Adrenal gland (tissue), 12 donors: Measurements from ENCODE around the gene ANKS1B. TPM values are rescaled to one million over a fixed set of nuclear protein-coding genes. Genes with fewer than 3 reads are reported as not detected.

Source experiments
- DNase-seq, 7 donors: peaks; one replicate each; pipeline ENCODE4 v3.0.0-alpha.2; 2019 to 2020
- H3K27ac ChIP-seq, 5 donors: fragments of 200-600 bp; sonication (generic) in 4 of 5; 1 replicate in 3 of 5; 2 replicates in 2 of 5; pipeline versions ENCODE4 v1.5.1 to v1.8.0; 2016 to 2020; ENCODE audit warnings: mild to moderate bottlenecking in 1 of 5
- H3K27me3 ChIP-seq: fragments of 200-600 bp; 2 replicates; pipeline ENCODE4 v1.8.0; 2021
- H3K36me3 ChIP-seq, 2 donors: fragments of 200-600 bp; replicated peaks in 1 of 2; 1 replicate in 1 of 2; 2 replicates in 1 of 2; pipeline versions ENCODE4 v1.5.1 to v1.8.0; 2018 to 2022
- H3K4me1 ChIP-seq, 2 donors: fragments of 200-600 bp; replicated peaks in 1 of 2; 1 replicate in 1 of 2; 2 replicates in 1 of 2; pipeline versions ENCODE4 v1.5.1 to v1.8.0; 2018 to 2021
- H3K4me3 ChIP-seq, 4 donors: fragments of 200-600 bp; sonication (generic) in 3 of 4; one replicate each; pipeline ENCODE4 v1.5.1; 2016 to 2018
- H3K9me3 ChIP-seq, 3 donors: fragments of 200-600 bp; sonication (generic) in 1 of 3; replicated peaks in 1 of 3; 1 replicate in 2 of 3; 2 replicates in 1 of 3; pipeline versions ENCODE4 v1.5.1 to v1.8.0; 2016 to 2021
- CTCF ChIP-seq, 6 experiments: fragments of 450-650 bp in 4 of 6; fragments of 200-600 bp in 2 of 6; sonication (generic) in 1 of 6; IDR thresholded peaks; 1 replicate in 5 of 6; 2 replicates in 1 of 6; pipeline versions ENCODE4 v1.5.1 to v1.8.0; 2016 to 2021; ENCODE audit warnings: antibody characterized with exemption in 6 of 6, mild to moderate bottlenecking in 2 of 6, moderate library complexity in 1 of 6
- POLR2A ChIP-seq, 2 donors: fragments of 450-650 bp; IDR thresholded peaks; one replicate each; pipeline ENCODE4 v1.6.1; 2017; ENCODE audit warnings: antibody characterized with exemption in 2 of 2, mild to moderate bottlenecking in 2 of 2, moderate library complexity in 1 of 2
- WGBS, 4 donors: extraction: QIAGEN DNeasy Blood & Tissue Kit in 2 of 4; methylation state at CpG; one replicate each; pipeline versions ENCODE4 v1.1.5 to v1.1.7; 2013 to 2017; 5-methylcytosine and 5-hydroxymethylcytosine counted together
- intact Hi-C, 2 donors: fragments of 100-400 bp; cut with DNase I; formaldehyde crosslinking; loops; one replicate each; pipeline versions ENCODE4 v1.14.1 to v1.15.0; 2022 to 2023
- polyA plus RNA-seq, 3 donors: library from polyadenylated mRNA; stranded (reverse); fragments of 200-250 nt in 2 of 3; fragments of 350-450 nt in 1 of 3; fragmentation: Illumina TruSeq in 1 of 3; extraction: RNeasy Lipid Tissue Mini Kit (QIAGEN cat#74804) in 1 of 3; gene quantifications; one replicate each; pipeline ENCODE4 v1.2.3, GENCODE V29; 2013 to 2014
- total RNA-seq, 9 donors: library from RNA; depleted of rRNA in 4 of 9; stranded (reverse); fragments of >200 nt in 4 of 9; fragments of 120-200 nt in 1 of 9; fragmentation: NEBNext Ultra II Directional in 1 of 9; extraction: Animal tissue kit (Norgen Biotek cat#: 25700) in 1 of 9; gene quantifications; one replicate each; pipeline versions ENCODE4 v1.1.0 to v1.2.4, GENCODE V29; 2013 to 2023
- donor health status: healthy with polysubstance abuse.
- donor health status: Bipolar disorder and iron deficiency.
- donor health status: DM: yes; HTN: yes; CAD: no.
- donor health status: DM: no; HTN: no; CAD: no.
- donor health status: DM: no; HTN: no; CAD: no.
- donor health status: DM: yes; HTN: yes; CAD: no.

Gene ANKS1B
- total and polyA plus RNA-seq, 12 donors: 1.3 to 28.1 (median 8.0) TPM

- intact Hi-C loops: no loop called here
- peak overlapping the region in 1 of 5 donors; percentile 65 for H3K27ac ChIP-seq
- no peaks in the 10 kb centered on the region for H3K36me3 ChIP-seq
- peaks cover 4 to 10% of the 10 kb centered on the region in 2 donors for H3K4me1 ChIP-seq
- peak overlapping the region in 1 of 4 donors; percentile 18 for H3K4me3 ChIP-seq
- DNase-seq: no peak
- no peaks in the 10 kb centered on the region for H3K27me3 ChIP-seq
- 43 to 55% (median 51%) methylated on average over 1 of the region's 1 CpG for WGBS, 4 donors
- H3K9me3 ChIP-seq: no peaks in the 10 kb centered on the region
- TF ChIP-seq POLR2A (IDR thresholded peaks at IDR 0.05) (no peak), CTCF (IDR thresholded peaks at IDR 0.05) (no peak)
Observed at GRCh38 chr12:99910342-99910741, 74.4 kb downstream of the ANKS1B start.

- no peak for TF ChIP-seq POLR2A (IDR thresholded peaks at IDR 0.05)
- TF ChIP-seq CTCF (IDR thresholded peaks at IDR 0.05): no peak
- 83 to 95% (median 89%) methylated on average over 4 of the region's 4 CpGs for WGBS, 4 donors
- H3K4me3 ChIP-seq: no peak overlapping the region
- intact Hi-C loops: no loop called here
- no peaks in the 10 kb centered on the region for H3K27me3 ChIP-seq
- H3K4me1 ChIP-seq: peaks cover 4 to 10% of the 10 kb centered on the region in 2 donors
- no peak for DNase-seq
- no peaks in the 10 kb centered on the region for H3K9me3 ChIP-seq
- no peaks in the 10 kb centered on the region for H3K36me3 ChIP-seq
- H3K27ac ChIP-seq: no peak overlapping the region
Observed at GRCh38 chr12:99906786-99907579, 77.8 kb downstream of the ANKS1B start.

GRCh38 chr12:99901181-99901580 lies 83.6 kb downstream of the ANKS1B start:
- intact Hi-C loops: no loop called here
- H3K4me3 ChIP-seq: no peak overlapping the region
- DNase-seq: no peak

GRCh38 chr12:99898645-99899044 lies 86.1 kb downstream of the ANKS1B start:
- intact Hi-C loops: no loop called here
- H3K36me3 ChIP-seq: no peaks in the 10 kb centered on the region
- no peak overlapping the region for H3K27ac ChIP-seq
- no peak for TF ChIP-seq CTCF (IDR thresholded peaks at IDR 0.05)
- DNase-seq: no peak
- H3K9me3 ChIP-seq: no peaks in the 10 kb centered on the region
- WGBS, 4 donors: 88 to 93% (median 89%) methylated on average over 5 of the region's 5 CpGs
- H3K4me3 ChIP-seq: no peak overlapping the region
- no peaks in the 10 kb centered on the region for H3K4me1 ChIP-seq
- H3K27me3 ChIP-seq: no peaks in the 10 kb centered on the region

More at GRCh38 chr12:99901181-99901580, 83.6 kb downstream of the ANKS1B start:
- Histone ChIP-seq H3K27me3 (no peaks in the 10 kb centered on the region), H3K27ac (no peak overlapping the region), H3K9me3 (no peaks in the 10 kb centered on the region), H3K4me1 (no peaks in the 10 kb centered on the region), H3K36me3 (no peaks in the 10 kb centered on the region)
- TF ChIP-seq CTCF (IDR thresholded peaks at IDR 0.05) (no peak), POLR2A (IDR thresholded peaks at IDR 0.05) (no peak)
- 44 to 55% (median 48%) methylated on average over 2 of the region's 2 CpGs for WGBS, 4 donors
